Renal cortical epithelial cell (primary cell): Measurements from ENCODE around the gene TNRC6B. TPM values are rescaled to one million over a fixed set of nuclear protein-coding genes. Genes with fewer than 3 reads are reported as not detected.

Experiments used
- DNase-seq: peaks from one replicate; pipeline ENCODE4 v3.0.0-alpha.2; 2011; ENCODE audit warnings: low read depth
- total RNA-seq: library from RNA; depleted of rRNA; stranded (reverse); fragments of >200 nt; gene quantifications from 2 replicates; pipeline ENCODE4 v1.2.3, GENCODE V29; 2014

The TNRC6B gene
- total RNA-seq, 1 donor from 2014 or later = 52.5 TPM

- DNase-seq = no peak
Measured at GRCh38 chr22:40323681-40324171, 146.0 kb downstream of the TNRC6B start.

GRCh38 chr22:40324468-40325305 is 147.0 kb downstream of the TNRC6B start:
- DNase-seq = no peak

- no peak for DNase-seq
Measured at GRCh38 chr22:40325315-40325714, 147.6 kb downstream of the TNRC6B start.

- DNase-seq = no peak
Measured at GRCh38 chr22:40326905-40327735, 149.4 kb downstream of the TNRC6B start.

GRCh38 chr22:40328546-40329456 is 151.1 kb downstream of the TNRC6B start:
- DNase-seq = no peak

- no peak for DNase-seq
Measured at GRCh38 chr22:40329466-40329865, 151.7 kb downstream of the TNRC6B start.

- DNase-seq = no peak
Measured at GRCh38 chr22:40330086-40330485, 152.4 kb downstream of the TNRC6B start.

- no peak for DNase-seq
Measured at GRCh38 chr22:40330615-40331014, 152.9 kb downstream of the TNRC6B start.

GRCh38 chr22:40331706-40332105 is 154.0 kb downstream of the TNRC6B start:
- no peak for DNase-seq

- no peak for DNase-seq
Measured at GRCh38 chr22:40332319-40332781, 154.6 kb downstream of the TNRC6B start.

- no peak for DNase-seq
Measured at GRCh38 chr22:40334060-40334459, 156.3 kb downstream of the TNRC6B start.

- DNase-seq = no peak
Measured at GRCh38 chr22:40334899-40335298, 157.2 kb downstream of the TNRC6B start.

- DNase-seq = no peak
Measured at GRCh38 chr22:40335358-40335757, 157.6 kb downstream of the TNRC6B start.

- no peak for DNase-seq
Measured at GRCh38 chr22:40340044-40340443, 162.3 kb downstream of the TNRC6B start.

GRCh38 chr22:40341604-40342003 is 163.9 kb downstream of the TNRC6B start:
- no peak for DNase-seq

GRCh38 chr22:40342521-40342920 is 164.8 kb downstream of the TNRC6B start:
- no peak for DNase-seq

GRCh38 chr22:40345271-40345670 is 167.5 kb downstream of the TNRC6B start:
- DNase-seq = no peak

- DNase-seq = no peak
Measured at GRCh38 chr22:40345815-40346184, 168.1 kb downstream of the TNRC6B start.

- peak; percentile 64 for DNase-seq
Measured at GRCh38 chr22:40346185-40347118, 168.7 kb downstream of the TNRC6B start, which contains the start of gene ADSL. TSS of gene ADSL (plus strand) at chr22:40346500. CDS start at chr22:40346559, 59 bp downstream.

- no peak for DNase-seq
Measured at GRCh38 chr22:40347300-40347699, 169.6 kb downstream of the TNRC6B start.
